GM23248 (cell line): ENCODE results near the gene CIAO2A. TPM values are rescaled to one million over a fixed set of nuclear protein-coding genes. Genes with fewer than 3 reads are reported as not detected.
"Not testable (repeated sequence)": the region's sequence is repeated elsewhere in the genome, so short reads cannot be mapped to it uniquely, and the experiment has no call there.

Experiments
- DNase-seq: peaks from one replicate; pipeline ENCODE4 v3.0.0-alpha.2; 2015
- H2AFZ ChIP-seq: fragments of 200-600 bp; sonication (generic); 2 replicates; pipeline ENCODE4 v1.6.1; 2016; ENCODE audit warnings: antibody characterized with exemption
- H3F3A ChIP-seq: fragments of 200-600 bp; sonication (generic); 2 replicates; pipeline ENCODE4 v1.6.1; 2016; ENCODE audit warnings: mild to moderate bottlenecking, antibody characterized with exemption, mixed run types; ENCODE audit not compliant: insufficient read depth
- H3K27ac ChIP-seq: fragments of 200-600 bp; sonication (generic); 2 replicates; pipeline ENCODE4 v1.5.1; 2016; ENCODE audit warnings: mild to moderate bottlenecking
- H3K27me3 ChIP-seq: fragments of 200-600 bp; sonication (generic); replicated peaks from 2 replicates; pipeline ENCODE4 v1.6.1; 2016; ENCODE audit warnings: mild to moderate bottlenecking; ENCODE audit not compliant: insufficient read depth
- H3K36me3 ChIP-seq: fragments of 200-600 bp; sonication (generic); 2 replicates; pipeline ENCODE4 v1.6.1; 2016; ENCODE audit warnings: low read depth, mild to moderate bottlenecking
- H3K4me1 ChIP-seq: fragments of 200-600 bp; sonication (generic); 2 replicates; pipeline ENCODE4 v1.6.1; 2016; ENCODE audit warnings: mild to moderate bottlenecking; ENCODE audit not compliant: insufficient read depth
- H3K4me2 ChIP-seq: fragments of 200-600 bp; sonication (generic); one replicate; pipeline ENCODE4 v1.6.1; 2016; ENCODE audit warnings: mild to moderate bottlenecking; ENCODE audit not compliant: unreplicated experiment
- H3K4me3 ChIP-seq: fragments of 200-600 bp; sonication (generic); 2 replicates; pipeline ENCODE4 v1.5.1; 2016; ENCODE audit warnings: mild to moderate bottlenecking
- H3K79me2 ChIP-seq: fragments of 200-600 bp; sonication (generic); 2 replicates; pipeline ENCODE4 v1.6.1; 2016; ENCODE audit warnings: mild to moderate bottlenecking; ENCODE audit not compliant: insufficient read depth
- H3K9ac ChIP-seq: fragments of 200-600 bp; sonication (generic); 2 replicates; pipeline ENCODE4 v1.6.1; 2016; ENCODE audit warnings: mild to moderate bottlenecking
- H3K9me2 ChIP-seq: fragments of 200-600 bp; sonication (generic); 2 replicates; pipeline ENCODE4 v1.6.1; 2016; ENCODE audit warnings: mixed run types, mild to moderate bottlenecking, moderate library complexity; ENCODE audit not compliant: insufficient read depth
- H3K9me3 ChIP-seq: fragments of 200-600 bp; sonication (generic); one replicate; pipeline ENCODE4 v1.6.1; 2017; ENCODE audit warnings: low read depth
- H4K20me1 ChIP-seq: fragments of 200-600 bp; sonication (generic); 2 replicates; pipeline ENCODE4 v1.6.0; 2016; ENCODE audit not compliant: insufficient read depth
- EZH2 ChIP-seq: fragments of 200-600 bp; sonication (generic); IDR thresholded peaks from 2 replicates; pipeline ENCODE4 v1.6.1; 2018; ENCODE audit warnings: antibody characterized with exemption, mild to moderate bottlenecking; ENCODE audit not compliant: insufficient read depth, poor library complexity, severe bottlenecking
- EZH2phosphoT487 ChIP-seq: fragments of 200-600 bp; sonication (generic); IDR thresholded peaks from 2 replicates; pipeline ENCODE4 v1.6.1; 2018; ENCODE audit warnings: antibody characterized with exemption, moderate library complexity, mild to moderate bottlenecking, low read depth; ENCODE audit not compliant: insufficient read depth
- WGBS, 2 experiments: methylation state at CpG; one replicate each; pipeline ENCODE4 v1.1.6; 2015 to 2017; ENCODE audit warnings: low lambda C conversion rate in 2 of 2, low coverage in 1 of 2; ENCODE audit errors: missing lambda C conversion rate in 2 of 2; 5-methylcytosine and 5-hydroxymethylcytosine counted together
- in situ Hi-C: fragments of 300-500 bp; cut with MboI; formaldehyde crosslinking; loops from 2 replicates; pipeline ENCODE4 v1.15.0; 2020
- polyA plus RNA-seq: library from polyadenylated mRNA; unstranded; fragments of >200 nt; fragmentation: Nextera tagmentation; extraction: Ambion mirVana; gene quantifications from 2 replicates; pipeline ENCODE4 v1.2.1, GENCODE V29; 2016
- total RNA-seq: library from RNA; depleted of rRNA; stranded (reverse); fragments of >200 nt; shearing (Covaris generic); gene quantifications from 2 replicates; pipeline ENCODE4 v1.2.3, GENCODE V29; 2014

CIAO2A gene
- total and polyA plus RNA-seq, 2 experiments from 2014 or later: 40.5 to 93.8 TPM

DNA sequence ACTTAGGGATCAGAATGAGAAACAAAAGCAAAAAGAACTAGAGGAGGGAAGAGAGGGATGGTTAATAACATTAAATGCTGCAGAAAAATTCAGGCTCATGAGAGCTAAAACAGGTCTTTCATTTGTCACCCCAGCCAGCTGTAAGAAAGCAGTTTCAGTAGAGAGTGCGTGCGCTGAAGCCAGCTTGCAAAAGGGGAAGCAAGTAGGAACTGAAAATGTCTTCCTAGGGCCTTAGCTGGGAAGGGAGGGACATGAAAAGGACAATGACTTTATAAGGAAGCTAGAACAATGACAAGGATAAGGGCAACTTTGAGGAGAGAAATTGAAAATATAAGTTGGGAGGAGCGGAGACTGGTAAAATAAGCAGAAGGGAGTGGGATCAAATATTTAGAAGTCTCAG is 3.1 kb downstream of the CIAO2A start:
- peaks cover 69% of the 10 kb centered on the region for H3K79me2 ChIP-seq
- no peaks in the 10 kb centered on the region for H4K20me1 ChIP-seq
- H3K9ac ChIP-seq: no peak overlapping the region
- H2AFZ ChIP-seq: no peak overlapping the region
- WGBS, 2 experiments: 96 to 98% methylated on average over 3 of the region's 3 CpGs
- H3F3A ChIP-seq: peaks cover 10% of the 10 kb centered on the region; the same call in 1 of the 2 replicates
- peaks cover 11% of the 10 kb centered on the region; the same call in 1 of the 2 replicates for H3K4me1 ChIP-seq
- H3K27ac ChIP-seq: no peak overlapping the region
- no peaks in the 10 kb centered on the region for H3K9me3 ChIP-seq
- H3K27me3 ChIP-seq: no peaks in the 10 kb centered on the region
- DNase-seq: no peak
- H3K4me3 ChIP-seq: no peak overlapping the region
- TF ChIP-seq EZH2 (no peak), EZH2phosphoT487 (no peak)
- peaks cover 18% of the 10 kb centered on the region; the same call in 1 of the 2 replicates for H3K36me3 ChIP-seq
- H3K9me2 ChIP-seq: no peaks in the 10 kb centered on the region
- no peak overlapping the region for H3K4me2 ChIP-seq
- in situ Hi-C loops: no loop called here

DNA sequence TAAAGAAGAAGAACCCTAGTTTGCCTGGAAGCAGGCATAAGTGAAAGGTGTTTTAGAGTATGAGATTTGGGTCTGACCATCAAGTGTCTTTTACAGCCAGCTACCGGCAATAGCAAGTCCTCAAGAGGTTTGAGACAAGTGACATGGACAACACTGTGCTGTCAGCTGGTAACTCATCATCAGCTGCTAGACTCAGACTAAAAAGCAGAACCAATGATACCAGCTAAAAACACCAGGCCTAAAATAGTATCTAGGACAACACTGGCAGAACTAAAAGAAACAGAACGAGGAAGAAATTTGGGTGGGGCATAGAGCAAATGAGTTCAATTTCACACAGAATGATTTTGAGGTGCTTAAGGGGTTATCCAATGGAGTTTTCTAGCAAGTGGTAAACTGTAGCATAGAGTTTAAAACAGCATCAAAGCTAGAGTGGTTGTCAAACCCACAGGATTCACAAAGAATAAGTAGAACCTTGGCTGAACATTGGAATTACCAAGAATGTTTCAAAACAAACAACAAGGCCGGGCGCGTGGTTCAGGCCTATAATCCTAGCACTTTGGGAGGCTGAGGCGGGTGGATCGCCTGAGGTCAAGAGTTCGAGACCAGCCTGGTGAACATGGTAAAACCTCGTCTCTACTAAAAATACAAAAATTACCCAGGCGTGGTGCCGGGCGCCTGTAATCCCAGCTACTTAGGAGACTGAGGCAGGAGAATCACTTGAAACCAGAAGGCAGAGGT is 3.9 kb downstream of the CIAO2A start:
- Histone ChIP-seq H3K9ac (no peak overlapping the region), H3F3A (peaks cover 4% of the 10 kb centered on the region; the same call in 1 of the 2 replicates), H3K79me2 (peaks cover 63% of the 10 kb centered on the region), H3K27ac (no peak overlapping the region), H3K4me1 (peaks cover 8% of the 10 kb centered on the region; the same call in 1 of the 2 replicates), H3K36me3 (peaks cover 18% of the 10 kb centered on the region; the same call in 1 of the 2 replicates), H3K27me3 (no peaks in the 10 kb centered on the region), H3K4me2 (no peak overlapping the region), H2AFZ (no peak overlapping the region), H3K9me3 (no peaks in the 10 kb centered on the region), H3K9me2 (no peaks in the 10 kb centered on the region), H4K20me1 (no peaks in the 10 kb centered on the region), H3K4me3 (no peak overlapping the region)
- WGBS, 2 experiments: 95 to 96% methylated on average over 12 of the region's 12 CpGs
- DNase-seq: no peak
- no peak for TF ChIP-seq EZH2phosphoT487
- TF ChIP-seq EZH2: no peak
- in situ Hi-C loops: no loop called here

DNA sequence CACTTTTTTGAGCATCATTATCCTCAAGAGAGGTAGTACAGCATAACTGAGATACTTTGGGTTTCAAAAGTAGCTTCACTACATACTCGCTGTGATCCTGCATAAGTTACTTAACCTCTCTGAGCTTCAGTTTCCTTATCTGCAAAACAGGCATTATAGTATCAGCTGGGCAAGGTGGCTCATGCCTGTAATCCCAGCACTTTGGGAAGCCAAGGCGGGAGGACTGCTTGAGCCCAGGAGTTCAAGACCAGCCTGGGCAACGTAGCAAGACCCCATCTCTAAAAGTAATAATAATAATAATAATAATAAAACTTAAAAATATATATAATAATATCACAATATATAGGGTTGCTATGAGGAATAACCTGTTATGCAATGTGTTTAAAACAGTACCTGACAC is 10.9 kb downstream of the CIAO2A start:
- Histone ChIP-seq H3K9ac (no peak overlapping the region), H4K20me1 (no peaks in the 10 kb centered on the region), H3K27ac (no peak overlapping the region), H3K9me3 (no peaks in the 10 kb centered on the region), H3K4me3 (no peak overlapping the region), H3K4me2 (no peak overlapping the region), H2AFZ (no peak overlapping the region), H3K27me3 (no peaks in the 10 kb centered on the region), H3K79me2 (peaks cover 10% of the 10 kb centered on the region; the same call in 1 of the 2 replicates), H3F3A (no peaks in the 10 kb centered on the region), H3K4me1 (no peaks in the 10 kb centered on the region), H3K36me3 (peaks cover 4% of the 10 kb centered on the region; the same call in 1 of the 2 replicates), H3K9me2 (no peaks in the 10 kb centered on the region)
- WGBS, 2 experiments: 83 to 84% methylated on average over 3 of the region's 3 CpGs
- DNase-seq: no peak
- in situ Hi-C loops: no loop called here
- TF ChIP-seq EZH2 (no peak), EZH2phosphoT487 (no peak)

DNA sequence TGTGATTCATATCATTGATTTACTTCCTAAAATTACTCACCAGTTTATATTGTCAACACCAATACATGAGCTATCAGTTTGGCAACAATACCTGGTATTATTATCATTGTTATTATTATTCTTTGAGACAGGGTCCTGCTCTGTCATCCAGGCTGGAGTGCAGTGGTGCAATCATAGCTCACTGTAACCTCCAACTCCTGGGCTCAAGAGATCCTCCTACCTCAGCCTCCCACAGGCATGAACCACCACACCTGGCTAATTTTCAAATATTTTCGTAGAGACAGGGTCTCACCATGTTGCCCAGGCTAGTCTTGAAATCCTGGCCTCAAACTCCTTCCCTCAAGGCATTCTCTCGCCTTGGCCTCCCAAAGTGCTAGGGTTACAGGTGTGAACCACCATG is 20.1 kb downstream of the CIAO2A start:
- H3K9me2 ChIP-seq, DNase-seq, H3K36me3 ChIP-seq, H3K9ac ChIP-seq, H4K20me1 ChIP-seq, H3K4me3 ChIP-seq, H3K27me3 ChIP-seq, H2AFZ ChIP-seq, H3K79me2 ChIP-seq, H3K27ac ChIP-seq, H3K4me2 ChIP-seq, H3K9me3 ChIP-seq: not testable (repeated sequence)
- Histone ChIP-seq H3K4me1 (peaks cover 29% of the 10 kb centered on the region), H3F3A (peaks cover 41% of the 10 kb centered on the region)
- in situ Hi-C loops: loop anchor here (25.0 kb wide), 1 partner anchor 611 kb away; no protein-coding TSS in a partner anchor
- 90 to 97% methylated on average over 2 of the region's 2 CpGs for WGBS, 2 experiments
